PC-9 (cell line): ENCODE measurements around the gene ADGRB3.
"Not testable (repeated sequence)": the region's sequence is repeated elsewhere in the genome, so short reads cannot be mapped to it uniquely, and the experiment has no call there.

Source experiments
- EZH2 ChIP-seq: fragments of 200-600 bp; sonication (generic); IDR thresholded peaks from 2 replicates; pipeline ENCODE4 v1.8.0; 2017; ENCODE audit warnings: antibody characterized with exemption, low read depth
- TF ChIP-seq, protein P1 (sequence below): fragments of 200-600 bp; sonication (generic); conservative IDR thresholded peaks from 2 replicates; pipeline ENCODE4 v1.6.1; 2017; ENCODE audit warnings: mixed run types, antibody characterized with exemption, mild to moderate bottlenecking, moderate library complexity

GRCh38 chr6:69121461-69122406 lies 486.7 kb downstream of the ADGRB3 start:
- TF ChIP-seq, protein P1, sequence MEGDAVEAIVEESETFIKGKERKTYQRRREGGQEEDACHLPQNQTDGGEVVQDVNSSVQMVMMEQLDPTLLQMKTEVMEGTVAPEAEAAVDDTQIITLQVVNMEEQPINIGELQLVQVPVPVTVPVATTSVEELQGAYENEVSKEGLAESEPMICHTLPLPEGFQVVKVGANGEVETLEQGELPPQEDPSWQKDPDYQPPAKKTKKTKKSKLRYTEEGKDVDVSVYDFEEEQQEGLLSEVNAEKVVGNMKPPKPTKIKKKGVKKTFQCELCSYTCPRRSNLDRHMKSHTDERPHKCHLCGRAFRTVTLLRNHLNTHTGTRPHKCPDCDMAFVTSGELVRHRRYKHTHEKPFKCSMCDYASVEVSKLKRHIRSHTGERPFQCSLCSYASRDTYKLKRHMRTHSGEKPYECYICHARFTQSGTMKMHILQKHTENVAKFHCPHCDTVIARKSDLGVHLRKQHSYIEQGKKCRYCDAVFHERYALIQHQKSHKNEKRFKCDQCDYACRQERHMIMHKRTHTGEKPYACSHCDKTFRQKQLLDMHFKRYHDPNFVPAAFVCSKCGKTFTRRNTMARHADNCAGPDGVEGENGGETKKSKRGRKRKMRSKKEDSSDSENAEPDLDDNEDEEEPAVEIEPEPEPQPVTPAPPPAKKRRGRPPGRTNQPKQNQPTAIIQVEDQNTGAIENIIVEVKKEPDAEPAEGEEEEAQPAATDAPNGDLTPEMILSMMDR, result not testable (repeated sequence)
- TF ChIP-seq EZH2, result not testable (repeated sequence)
